HS-27A (cell line): ENCODE data around the gene MEIOSIN.
A peak's percentile ranks its signal among the peaks of the same experiment; 100 is the strongest.
"Not testable (repeated sequence)": the region's sequence is repeated elsewhere in the genome, so short reads cannot be mapped to it uniquely, and the experiment has no call there.

Source experiments
- DNase-seq: peaks from one replicate; pipeline ENCODE4 v3.0.0-alpha.2; 2012; ENCODE audit warnings: low read depth, missing footprints

The MEIOSIN gene

GRCh38 chr19:45733160-45733810, at the start of gene MEIOSIN:
Gene MEIOSIN, plus strand, starts transcription at chr19:45733439. Its CDS starts 1,938 bp downstream, at chr19:45735377.
- no peak for DNase-seq

GRCh38 chr19:45685045-45685444, 48.2 kb upstream of the MEIOSIN start:
- DNase-seq, result not testable (repeated sequence)

- DNase-seq, result no peak
Measured at GRCh38 chr19:45687599-45687998, 45.6 kb upstream of the MEIOSIN start.

- peak; percentile 96 for DNase-seq
Measured at GRCh38 chr19:45691516-45692186, 41.6 kb upstream of the MEIOSIN start, which contains the start of gene SNRPD2. Gene SNRPD2, minus strand, starts transcription at chr19:45691953. Its CDS starts 65 bp downstream, at chr19:45691888.

- peak; percentile 100 for DNase-seq
Measured at GRCh38 chr19:45692187-45693105, 40.8 kb upstream of the MEIOSIN start, which contains the start of gene QPCTL. Gene QPCTL, plus strand, starts transcription at chr19:45692666. Its CDS starts 38 bp downstream, at chr19:45692704.

GRCh38 chr19:45693106-45693788, 40.0 kb upstream of the MEIOSIN start:
- peak; percentile 53 for DNase-seq

GRCh38 chr19:45701676-45702075, 31.6 kb upstream of the MEIOSIN start:
- no peak for DNase-seq

- DNase-seq, result no peak
Measured at GRCh38 chr19:45705115-45705514, 28.1 kb upstream of the MEIOSIN start.

- DNase-seq, result no peak
Measured at GRCh38 chr19:45705710-45706415, 27.4 kb upstream of the MEIOSIN start.

- DNase-seq, result no peak
Measured at GRCh38 chr19:45710356-45711130, 22.7 kb upstream of the MEIOSIN start.

- DNase-seq, result no peak
Measured at GRCh38 chr19:45711851-45712698, 21.2 kb upstream of the MEIOSIN start.

- DNase-seq, result no peak
Measured at GRCh38 chr19:45712699-45713067, 20.6 kb upstream of the MEIOSIN start.

GRCh38 chr19:45713141-45713540, 20.1 kb upstream of the MEIOSIN start:
- DNase-seq, result no peak

- no peak for DNase-seq
Measured at GRCh38 chr19:45715139-45715538, 18.1 kb upstream of the MEIOSIN start.

GRCh38 chr19:45716359-45717130, 16.7 kb upstream of the MEIOSIN start:
- DNase-seq, result no peak

- DNase-seq, result peak; percentile 97
Measured at GRCh38 chr19:45717131-45717982, 15.9 kb upstream of the MEIOSIN start.

GRCh38 chr19:45717983-45718650, 15.1 kb upstream of the MEIOSIN start:
- no peak for DNase-seq
